Measurements from ENCODE around the gene C9orf43.

DNA sequence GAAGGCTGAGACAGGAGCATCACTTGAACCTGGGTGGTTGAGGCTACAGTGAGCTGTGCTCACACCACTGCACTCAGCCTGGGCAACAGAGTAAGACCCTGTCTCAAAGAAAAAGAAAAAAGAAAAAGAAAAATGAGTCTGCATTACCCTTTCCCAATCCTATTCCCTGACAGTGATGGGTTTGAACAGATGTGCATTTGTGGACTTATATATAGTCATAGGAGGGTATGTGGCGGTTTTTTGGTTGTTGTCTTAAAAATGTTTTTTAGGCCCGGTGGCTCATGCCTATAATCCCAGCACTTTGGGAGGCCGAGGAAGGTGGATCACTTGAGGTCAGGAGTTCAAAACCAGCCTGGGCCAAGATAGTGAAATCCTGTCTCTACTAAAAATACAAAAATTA lies 47.2 kb upstream of the C9orf43 start:
- TF ChIP-seq RELA (IDR thresholded peaks at IDR 0.05; ENCODE audit: borderline replicate concordance, partially characterized antibody) (no peak), ZNF207 (IDR thresholded peaks at IDR 0.05; ENCODE audit: borderline replicate concordance) (no peak), POLR2AphosphoS5 (IDR thresholded peaks at IDR 0.05; ENCODE audit: low read length) (no peak), TARDBP (IDR thresholded peaks at IDR 0.05; ENCODE audit: borderline replicate concordance) (no peak), FOS (IDR thresholded peaks at IDR 0.05; ENCODE audit: borderline replicate concordance, extremely low read depth, insufficient read length) (no peak), ATF3 (IDR thresholded peaks at IDR 0.05; ENCODE audit: borderline replicate concordance, extremely low read depth, low read depth, low read length) (no peak)
- TF ChIP-seq, protein P1, sequence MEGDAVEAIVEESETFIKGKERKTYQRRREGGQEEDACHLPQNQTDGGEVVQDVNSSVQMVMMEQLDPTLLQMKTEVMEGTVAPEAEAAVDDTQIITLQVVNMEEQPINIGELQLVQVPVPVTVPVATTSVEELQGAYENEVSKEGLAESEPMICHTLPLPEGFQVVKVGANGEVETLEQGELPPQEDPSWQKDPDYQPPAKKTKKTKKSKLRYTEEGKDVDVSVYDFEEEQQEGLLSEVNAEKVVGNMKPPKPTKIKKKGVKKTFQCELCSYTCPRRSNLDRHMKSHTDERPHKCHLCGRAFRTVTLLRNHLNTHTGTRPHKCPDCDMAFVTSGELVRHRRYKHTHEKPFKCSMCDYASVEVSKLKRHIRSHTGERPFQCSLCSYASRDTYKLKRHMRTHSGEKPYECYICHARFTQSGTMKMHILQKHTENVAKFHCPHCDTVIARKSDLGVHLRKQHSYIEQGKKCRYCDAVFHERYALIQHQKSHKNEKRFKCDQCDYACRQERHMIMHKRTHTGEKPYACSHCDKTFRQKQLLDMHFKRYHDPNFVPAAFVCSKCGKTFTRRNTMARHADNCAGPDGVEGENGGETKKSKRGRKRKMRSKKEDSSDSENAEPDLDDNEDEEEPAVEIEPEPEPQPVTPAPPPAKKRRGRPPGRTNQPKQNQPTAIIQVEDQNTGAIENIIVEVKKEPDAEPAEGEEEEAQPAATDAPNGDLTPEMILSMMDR (IDR thresholded peaks at IDR 0.05 in 2 of 3, conservative IDR thresholded peaks at IDR 0.05 in 1 of 3; ENCODE audit: control insufficient read depth in 2 of 3, extremely low read depth in 1 of 3, insufficient read depth in 1 of 3, low read depth in 3 of 3, low read length in 3 of 3) = no peak
